Choroid plexus epithelial cell (primary cell): Measurements from ENCODE around the gene ZER1.

Source experiments
- DNase-seq: peaks from one replicate; pipeline ENCODE4 v3.0.0-alpha.2; 2010; ENCODE audit warnings: low read depth
- H3K4me3 ChIP-seq: 2 replicates; pipeline ENCODE4 v1.5.1; 2011; ENCODE audit warnings: low read depth, mild to moderate bottlenecking, control low read depth, low read length, moderate library complexity
- TF ChIP-seq, protein P1 (sequence below): conservative IDR thresholded peaks from 2 replicates; pipeline ENCODE4 v1.5.1; 2011; ENCODE audit warnings: low read depth, mild to moderate bottlenecking, control low read depth, inconsistent platforms, low read length, moderate library complexity

The ZER1 gene

GRCh38 chr9:128810873-128811272 is 39.1 kb upstream of the ZER1 start:
- no peak for DNase-seq
- TF ChIP-seq, protein P1, sequence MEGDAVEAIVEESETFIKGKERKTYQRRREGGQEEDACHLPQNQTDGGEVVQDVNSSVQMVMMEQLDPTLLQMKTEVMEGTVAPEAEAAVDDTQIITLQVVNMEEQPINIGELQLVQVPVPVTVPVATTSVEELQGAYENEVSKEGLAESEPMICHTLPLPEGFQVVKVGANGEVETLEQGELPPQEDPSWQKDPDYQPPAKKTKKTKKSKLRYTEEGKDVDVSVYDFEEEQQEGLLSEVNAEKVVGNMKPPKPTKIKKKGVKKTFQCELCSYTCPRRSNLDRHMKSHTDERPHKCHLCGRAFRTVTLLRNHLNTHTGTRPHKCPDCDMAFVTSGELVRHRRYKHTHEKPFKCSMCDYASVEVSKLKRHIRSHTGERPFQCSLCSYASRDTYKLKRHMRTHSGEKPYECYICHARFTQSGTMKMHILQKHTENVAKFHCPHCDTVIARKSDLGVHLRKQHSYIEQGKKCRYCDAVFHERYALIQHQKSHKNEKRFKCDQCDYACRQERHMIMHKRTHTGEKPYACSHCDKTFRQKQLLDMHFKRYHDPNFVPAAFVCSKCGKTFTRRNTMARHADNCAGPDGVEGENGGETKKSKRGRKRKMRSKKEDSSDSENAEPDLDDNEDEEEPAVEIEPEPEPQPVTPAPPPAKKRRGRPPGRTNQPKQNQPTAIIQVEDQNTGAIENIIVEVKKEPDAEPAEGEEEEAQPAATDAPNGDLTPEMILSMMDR: no peak
- H3K4me3 ChIP-seq: no peak overlapping the region

DNA sequence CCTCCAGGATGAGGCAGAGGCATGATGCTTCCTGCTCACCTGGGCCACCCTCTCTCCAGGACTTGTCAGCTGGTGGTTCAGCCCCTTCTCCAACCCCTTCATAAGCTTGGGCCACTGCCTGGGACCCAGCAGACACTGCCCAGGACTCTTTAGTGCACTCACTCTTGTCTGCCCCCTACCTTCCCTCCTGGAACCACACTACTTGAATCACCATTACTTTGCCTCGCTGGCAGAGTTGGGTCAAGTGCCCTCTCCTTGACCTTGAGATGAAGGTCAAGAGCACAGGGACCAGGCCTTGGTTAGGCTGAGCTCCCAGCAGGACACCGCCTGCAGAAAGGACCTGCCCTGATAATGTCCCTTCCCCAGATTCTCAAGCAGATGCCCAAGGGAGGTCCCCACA is 38.1 kb upstream of the ZER1 start:
- no peak overlapping the region for H3K4me3 ChIP-seq
- TF ChIP-seq, protein P1: peak; percentile 12
- no peak for DNase-seq

DNA sequence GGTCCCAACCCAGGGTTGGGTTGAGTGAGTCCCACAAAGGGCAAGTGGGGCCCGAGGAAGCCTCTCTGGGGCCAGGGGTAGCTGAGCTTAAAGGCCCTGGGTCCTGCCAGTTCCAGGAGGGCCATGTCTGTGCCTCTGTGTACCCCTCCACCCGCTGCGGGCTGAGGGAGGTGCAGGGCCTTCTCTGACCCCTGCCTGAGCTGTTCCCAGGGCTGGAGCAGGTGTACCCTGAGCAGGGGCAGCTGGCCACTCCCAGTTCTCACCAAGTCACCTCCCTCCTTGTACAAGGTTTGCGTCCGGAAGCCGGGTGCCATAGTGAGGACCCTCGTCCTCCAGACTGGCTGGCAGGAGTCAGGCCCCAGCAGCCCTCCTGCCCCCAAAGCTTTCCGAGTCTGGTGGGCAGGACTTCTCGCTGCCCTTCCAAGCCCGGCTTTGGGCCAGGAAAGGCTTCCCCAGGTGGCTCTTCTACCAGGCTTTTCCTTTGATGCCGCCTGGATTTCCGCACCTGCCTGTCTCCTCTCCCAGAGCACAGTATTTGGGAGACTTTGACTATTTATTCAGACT is 37.4 kb upstream of the ZER1 start:
- TF ChIP-seq, protein P1: no peak
- no peak overlapping the region for H3K4me3 ChIP-seq
- no peak for DNase-seq

DNA sequence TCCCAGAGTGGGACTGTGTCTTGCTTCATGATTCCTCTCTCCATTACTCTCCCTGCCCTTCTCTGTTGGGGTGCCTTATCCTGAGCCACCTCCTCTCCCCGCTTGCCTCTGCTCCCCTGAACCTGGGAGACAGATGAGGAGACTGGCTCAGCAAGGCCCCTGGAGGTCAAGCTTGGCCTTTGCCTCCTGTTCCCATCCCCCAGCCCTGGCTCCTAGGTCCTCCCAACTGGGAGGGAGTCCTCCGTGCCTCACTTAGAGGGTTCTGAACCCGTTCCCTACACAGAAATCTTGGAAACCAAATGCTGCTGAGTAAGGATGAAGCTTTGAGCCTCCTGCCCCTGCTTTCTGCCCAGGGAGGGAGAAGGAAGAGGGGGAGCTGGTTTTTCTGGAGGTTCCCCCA is 36.8 kb upstream of the ZER1 start:
- TF ChIP-seq, protein P1: no peak
- DNase-seq: no peak
- no peak overlapping the region for H3K4me3 ChIP-seq

DNA sequence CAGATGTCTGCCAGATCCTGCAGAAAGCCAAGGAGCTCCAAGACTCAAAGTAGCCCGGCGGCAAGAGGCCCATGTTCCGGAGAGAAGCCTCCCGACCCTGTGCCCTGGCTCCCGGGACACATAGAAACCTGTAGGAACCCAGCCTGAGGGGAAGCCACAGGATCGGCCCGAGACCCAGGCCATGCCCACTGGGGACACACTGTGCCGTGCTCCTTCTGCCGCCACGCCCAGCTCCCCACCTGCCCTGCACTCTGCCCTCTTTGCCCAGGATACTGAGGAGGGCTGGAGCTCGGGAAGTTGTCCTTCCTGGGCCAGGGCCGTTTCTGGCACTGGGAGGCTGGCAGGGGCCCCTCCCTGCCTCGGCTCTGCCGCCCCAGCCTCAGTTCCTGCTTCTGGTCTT is 36.1 kb upstream of the ZER1 start:
- TF ChIP-seq, protein P1: no peak
- no peak overlapping the region for H3K4me3 ChIP-seq
- no peak for DNase-seq

GRCh38 chr9:128805661-128806060 is 33.9 kb upstream of the ZER1 start:
- no peak overlapping the region for H3K4me3 ChIP-seq
- TF ChIP-seq, protein P1: no peak
- DNase-seq: no peak

GRCh38 chr9:128802482-128802881 is 30.8 kb upstream of the ZER1 start:
- no peak for DNase-seq
- TF ChIP-seq, protein P1: no peak
- H3K4me3 ChIP-seq: no peak overlapping the region
